GM04504 (cell line): ENCODE results near the gene FHIT.
"Not testable (repeated sequence)": the region's sequence is repeated elsewhere in the genome, so short reads cannot be mapped to it uniquely, and the experiment has no call there.

ENCODE experiments used
- DNase-seq: peaks from one replicate; pipeline ENCODE4 v3.0.0-alpha.2; 2012; ENCODE audit warnings: low read depth

The FHIT gene

GRCh38 chr3:60989626-60990441 is 261.4 kb downstream of the FHIT start:
- DNase-seq, result no peak

GRCh38 chr3:60987191-60987590 is 264.1 kb downstream of the FHIT start:
- DNase-seq, result not testable (repeated sequence)

- no peak for DNase-seq
Observed at GRCh38 chr3:60986552-60986951, 264.7 kb downstream of the FHIT start.

GRCh38 chr3:60983906-60984305 is 267.3 kb downstream of the FHIT start:
- no peak for DNase-seq

GRCh38 chr3:60980342-60980692 is 270.9 kb downstream of the FHIT start:
- no peak for DNase-seq

GRCh38 chr3:60979461-60980341 is 271.6 kb downstream of the FHIT start:
- no peak for DNase-seq

- DNase-seq, result no peak
Observed at GRCh38 chr3:60973321-60973720, 277.9 kb downstream of the FHIT start.

- no peak for DNase-seq
Observed at GRCh38 chr3:60972599-60972998, 278.7 kb downstream of the FHIT start.

- no peak for DNase-seq
Observed at GRCh38 chr3:60970850-60971249, 280.4 kb downstream of the FHIT start.

GRCh38 chr3:60967141-60967540 is 284.1 kb downstream of the FHIT start:
- DNase-seq, result no peak

- no peak for DNase-seq
Observed at GRCh38 chr3:60957541-60957940, 293.7 kb downstream of the FHIT start.

GRCh38 chr3:60956729-60957128 is 294.5 kb downstream of the FHIT start:
- DNase-seq, result no peak

- DNase-seq, result no peak
Observed at GRCh38 chr3:60955034-60955433, 296.2 kb downstream of the FHIT start.

GRCh38 chr3:60954048-60954447 is 297.2 kb downstream of the FHIT start:
- peak; percentile 69 for DNase-seq

GRCh38 chr3:60953351-60953750 is 297.9 kb downstream of the FHIT start:
- DNase-seq, result peak; percentile 42

GRCh38 chr3:60952055-60952454 is 299.2 kb downstream of the FHIT start:
- no peak for DNase-seq

- no peak for DNase-seq
Observed at GRCh38 chr3:60949146-60949545, 302.1 kb downstream of the FHIT start.

GRCh38 chr3:60948488-60948887 is 302.8 kb downstream of the FHIT start:
- DNase-seq, result no peak

- DNase-seq, result peak; percentile 58
Observed at GRCh38 chr3:60935709-60936108, 315.5 kb downstream of the FHIT start.

GRCh38 chr3:60933824-60934223 is 317.4 kb downstream of the FHIT start:
- DNase-seq, result no peak

GRCh38 chr3:60932643-60933042 is 318.6 kb downstream of the FHIT start:
- DNase-seq, result no peak

GRCh38 chr3:60932170-60932569 is 319.1 kb downstream of the FHIT start:
- no peak for DNase-seq

- no peak for DNase-seq
Observed at GRCh38 chr3:60931452-60931851, 319.8 kb downstream of the FHIT start.
